GM18507 (cell line): ENCODE results near the gene KRT71.

Experiments used
- DNase-seq: peaks from one replicate; pipeline ENCODE4 v3.0.0; 2011; ENCODE audit warnings: low read depth; ENCODE audit not compliant: insufficient read length; ENCODE audit errors: extremely low spot score
- FAIRE-seq: peaks from 2 replicates; lab custom pipeline; 2011; peaks lifted over from hg19 to GRCh38; lab: Jason Lieb, UNC

KRT71 gene

DNA sequence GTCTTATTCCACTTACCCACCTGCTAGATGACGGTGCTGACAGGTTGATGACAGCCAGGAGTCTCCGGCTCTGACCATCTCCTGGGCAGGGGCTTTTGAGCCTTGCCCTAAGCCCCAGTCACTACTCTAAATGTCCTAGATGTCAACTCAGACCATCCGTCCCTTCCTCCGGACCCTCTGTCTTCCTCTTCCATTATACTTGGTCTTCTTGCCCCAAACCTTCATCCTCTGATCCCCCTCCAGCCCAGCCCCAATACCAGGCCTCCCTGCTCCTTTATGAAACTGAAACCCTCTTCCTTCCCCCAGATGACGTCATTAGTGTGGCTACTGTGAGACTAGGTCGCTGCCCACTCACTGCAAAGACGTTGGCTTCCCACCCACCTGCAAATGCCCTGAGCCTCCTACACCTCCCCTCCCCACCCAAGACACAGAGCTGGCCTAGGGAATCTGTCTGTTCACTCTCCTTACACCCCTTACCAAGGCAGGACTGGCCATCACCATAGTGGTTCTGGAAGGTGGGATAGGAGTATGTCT is 10.1 kb downstream of the KRT71 start:
- DNase-seq (no peak), FAIRE-seq (no peak)

DNA sequence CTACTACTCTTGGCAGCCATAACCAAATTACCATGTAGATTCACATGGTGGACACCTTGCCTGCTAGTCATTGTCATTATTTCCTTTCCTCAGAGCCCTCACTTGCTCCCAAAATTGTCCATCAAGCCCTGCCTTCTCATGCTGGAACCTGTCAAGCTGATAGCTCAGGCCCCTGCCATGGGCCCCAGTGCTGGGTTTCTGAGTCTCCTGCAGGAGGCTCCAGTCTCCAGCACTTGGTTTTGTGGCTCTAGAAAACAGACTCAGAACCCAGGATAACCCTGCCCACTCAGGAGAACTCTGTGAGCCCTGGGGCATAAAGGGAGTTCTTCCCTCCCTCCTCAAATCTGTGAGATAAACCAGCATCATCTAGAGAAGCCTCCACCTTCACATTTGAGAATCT is 10.8 kb downstream of the KRT71 start:
- DNase-seq (no peak), FAIRE-seq (no peak)

DNA sequence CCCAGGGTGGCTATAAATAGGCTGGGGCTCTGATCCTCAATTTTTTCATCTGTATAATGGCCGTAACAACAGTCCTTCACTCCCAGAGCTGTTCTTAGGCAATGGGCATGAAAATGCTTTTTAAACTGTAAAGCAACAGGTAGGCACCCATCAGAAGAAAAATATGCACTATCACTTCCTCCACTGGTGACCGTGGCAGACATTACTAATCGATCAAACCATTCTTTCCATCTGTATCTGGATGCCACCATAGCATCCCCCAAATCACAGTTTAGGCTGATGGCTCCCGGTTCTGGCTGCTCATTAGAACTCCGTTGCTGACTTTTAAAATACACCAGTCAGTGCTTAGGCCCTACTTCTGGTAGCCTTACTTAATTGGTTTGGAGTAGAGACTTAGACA is 11.2 kb downstream of the KRT71 start:
- FAIRE-seq = no peak

DNA sequence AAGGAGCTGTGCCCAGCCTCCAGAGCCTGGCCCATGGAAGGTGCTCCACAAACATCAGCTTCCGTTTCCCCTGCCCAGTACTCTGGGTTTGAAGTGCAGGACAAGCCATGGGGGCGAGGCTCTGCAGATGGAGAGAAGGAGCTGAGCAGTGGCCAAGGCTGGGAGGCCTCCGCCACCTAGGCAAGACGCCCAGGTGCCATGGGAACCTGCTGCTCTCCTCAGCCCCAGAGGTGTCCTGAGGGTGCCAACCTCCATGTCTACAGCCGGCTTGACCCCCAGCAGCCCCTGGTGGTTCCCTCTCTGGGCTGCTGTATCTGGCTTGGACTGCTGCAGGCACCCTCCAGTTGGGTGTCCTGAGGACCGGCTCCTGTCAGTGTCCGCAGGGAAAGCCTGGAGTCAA is 12.4 kb downstream of the KRT71 start:
- no peak for FAIRE-seq
- no peak for DNase-seq

More for the DNA sequence above, 11.2 kb downstream of the KRT71 start:
- no peak for DNase-seq

DNA sequence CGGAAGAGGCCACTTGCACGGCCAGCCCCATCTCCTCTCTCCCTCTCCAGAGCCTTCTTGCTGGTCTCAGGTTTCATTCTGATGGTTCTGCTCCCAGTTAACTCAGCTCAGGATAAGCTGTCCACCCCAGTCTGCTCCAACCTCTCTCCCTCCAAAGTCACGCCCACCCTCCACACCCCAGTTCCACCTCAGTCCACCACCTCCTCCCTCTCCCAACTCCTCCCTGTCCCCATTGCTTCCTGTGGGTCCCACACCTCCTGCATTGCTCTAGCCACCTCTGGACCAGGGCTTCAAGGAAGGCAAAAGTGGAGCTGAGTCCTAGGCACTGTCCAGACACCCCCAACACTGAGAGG is 13.1 kb downstream of the KRT71 start:
- FAIRE-seq (no peak), DNase-seq (no peak)

DNA sequence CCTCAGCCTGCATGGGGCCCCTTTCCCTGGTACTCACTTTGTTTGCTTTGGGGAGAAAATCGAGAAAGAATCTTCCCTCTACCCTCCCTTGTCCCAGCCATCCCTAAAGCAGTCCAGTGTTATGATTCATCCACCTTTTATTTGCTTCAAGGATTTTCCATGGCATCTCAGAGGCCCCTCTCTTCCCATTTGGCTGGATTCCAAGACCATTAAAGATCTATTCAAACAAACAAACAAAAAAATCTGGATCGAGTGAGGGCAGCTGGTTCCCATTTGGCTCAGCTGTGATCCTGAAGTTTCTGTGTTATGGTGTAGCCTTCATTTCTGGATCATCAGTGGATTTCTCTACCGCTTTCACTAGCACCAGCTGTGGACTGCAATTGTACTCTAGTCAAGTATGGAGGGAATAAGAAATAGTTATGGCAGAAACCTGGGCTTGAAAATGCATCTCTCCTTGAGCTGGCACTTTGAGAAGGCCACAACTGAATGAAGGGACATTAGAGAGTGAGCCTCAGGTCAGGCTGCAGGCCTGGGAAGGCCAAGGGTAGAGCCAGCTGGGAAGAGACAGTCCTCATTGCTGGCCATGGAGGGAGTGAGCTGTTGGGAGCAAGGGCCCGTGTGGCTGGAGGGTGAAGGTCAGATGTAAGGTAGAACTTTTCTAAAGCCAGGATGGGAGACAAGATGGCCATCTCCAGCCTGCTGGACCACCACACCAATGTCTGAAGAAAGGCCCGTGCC is 13.7 kb downstream of the KRT71 start:
- FAIRE-seq = no peak
- DNase-seq = no peak

DNA sequence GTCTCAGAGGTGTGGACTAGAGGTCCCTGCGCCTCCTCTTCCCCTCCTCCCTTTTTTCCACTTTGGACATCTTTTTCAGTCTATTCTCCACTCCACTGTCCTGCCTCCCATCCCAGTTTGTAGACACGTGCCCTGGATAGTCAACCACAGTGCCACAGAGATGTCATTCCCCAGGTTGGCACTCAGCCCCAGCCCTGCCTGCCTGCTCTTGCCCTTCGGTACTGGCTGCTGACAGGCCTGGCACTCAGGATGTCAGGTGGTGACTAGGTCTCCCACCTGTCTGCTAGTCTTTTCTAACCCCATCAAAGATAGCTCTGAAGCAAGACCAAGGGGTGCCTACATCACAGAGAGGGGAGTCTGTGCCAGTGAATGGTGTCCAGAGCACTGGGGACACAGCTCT is 15.8 kb downstream of the KRT71 start:
- no peak for FAIRE-seq
- no peak for DNase-seq

DNA sequence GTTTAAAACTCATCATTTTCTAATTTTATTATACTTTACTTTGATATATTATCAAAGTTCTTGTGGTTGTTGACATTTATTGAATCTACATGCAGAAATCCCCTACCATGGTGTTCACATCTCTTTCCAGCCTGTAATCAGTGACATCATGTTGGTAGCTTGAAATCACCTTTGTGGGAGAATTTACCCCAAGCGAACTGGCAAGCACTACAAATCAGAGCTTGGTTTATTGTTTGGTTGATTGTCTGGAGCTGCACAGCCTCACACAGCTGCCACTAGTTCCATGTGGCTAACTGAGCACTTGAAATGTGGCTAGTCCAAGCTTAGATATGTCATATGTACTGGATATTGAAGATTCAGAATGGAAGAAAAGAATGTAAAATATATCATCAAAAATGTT is 17.4 kb downstream of the KRT71 start:
- no peak for DNase-seq
- FAIRE-seq = no peak

DNA sequence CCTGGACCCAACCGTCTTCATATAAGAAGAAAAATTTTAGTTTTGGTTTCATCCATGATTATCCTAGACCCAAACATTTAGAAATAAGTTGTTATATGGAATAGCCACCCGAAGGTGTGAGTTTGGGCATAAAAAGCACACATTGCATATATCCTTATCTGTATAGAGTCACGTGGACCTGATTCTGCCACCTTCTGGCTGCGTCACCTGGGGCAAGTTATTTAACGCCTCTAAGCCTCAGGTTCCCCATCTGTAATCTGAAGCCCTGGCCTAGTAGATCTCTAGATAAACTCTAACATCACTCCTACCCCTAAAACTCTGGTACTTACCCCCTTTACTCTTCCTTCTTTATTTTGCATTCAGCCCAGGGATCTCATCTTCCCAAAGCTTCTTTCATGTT is 18.5 kb downstream of the KRT71 start:
- FAIRE-seq (no peak), DNase-seq (no peak)

DNA sequence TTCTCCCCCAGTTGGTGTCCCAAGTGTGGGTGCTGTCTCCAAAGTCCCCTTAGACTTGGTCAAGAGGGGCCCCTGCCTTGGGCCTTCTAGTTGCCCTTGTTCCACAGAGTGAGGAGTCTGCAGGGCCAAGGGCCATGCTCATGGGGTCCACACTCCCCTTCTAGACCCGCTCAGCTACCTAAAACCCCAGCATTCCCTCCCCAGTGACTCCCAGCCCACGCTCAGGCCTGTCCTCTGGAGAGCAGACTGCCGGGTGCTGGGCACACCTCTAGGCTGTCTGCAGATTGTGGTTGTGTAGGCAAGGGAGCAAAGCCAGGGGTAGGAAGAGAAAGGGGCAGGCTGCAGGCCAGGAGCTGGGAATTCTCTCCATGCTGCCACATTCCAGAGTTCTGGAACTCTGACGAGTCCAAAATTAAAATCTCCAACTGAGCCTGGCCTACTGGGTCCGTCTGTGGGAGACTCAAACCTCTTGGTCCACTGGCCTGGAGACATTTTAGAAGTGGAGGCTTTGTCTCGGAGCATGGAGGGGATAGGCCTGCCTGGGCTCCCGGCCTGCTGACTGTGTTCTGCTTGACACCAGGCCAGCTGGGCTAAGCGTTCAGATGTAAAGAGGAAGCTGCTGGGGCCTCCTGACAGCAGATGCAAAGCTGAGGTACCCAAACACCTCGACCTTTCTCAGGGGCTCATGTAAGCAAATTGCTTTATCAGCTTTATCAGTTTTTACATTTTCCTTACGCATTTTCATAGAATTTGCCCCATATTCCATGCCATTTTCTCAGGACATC is 19.1 kb downstream of the KRT71 start:
- DNase-seq = no peak
- no peak for FAIRE-seq

DNA sequence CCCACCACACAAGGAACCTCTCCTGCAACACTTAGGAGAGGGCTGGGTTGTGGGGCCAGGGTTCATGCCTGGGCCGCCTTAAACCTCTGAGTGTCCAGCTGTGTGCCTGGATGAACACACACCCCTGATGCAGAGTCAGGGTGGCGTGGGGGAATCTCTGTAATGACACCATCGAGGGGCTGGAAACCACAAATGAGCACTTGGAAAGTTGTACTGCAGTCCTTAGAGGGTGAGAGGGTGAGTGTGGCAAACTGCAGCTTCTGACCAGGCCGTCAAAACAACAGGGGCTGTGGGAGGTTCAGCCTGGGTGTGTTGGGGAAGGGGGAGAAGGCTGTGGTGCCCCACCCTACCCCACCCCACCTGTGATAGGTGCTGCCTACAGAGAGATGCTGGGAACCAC is 20.3 kb downstream of the KRT71 start:
- DNase-seq (no peak), FAIRE-seq (no peak)

DNA sequence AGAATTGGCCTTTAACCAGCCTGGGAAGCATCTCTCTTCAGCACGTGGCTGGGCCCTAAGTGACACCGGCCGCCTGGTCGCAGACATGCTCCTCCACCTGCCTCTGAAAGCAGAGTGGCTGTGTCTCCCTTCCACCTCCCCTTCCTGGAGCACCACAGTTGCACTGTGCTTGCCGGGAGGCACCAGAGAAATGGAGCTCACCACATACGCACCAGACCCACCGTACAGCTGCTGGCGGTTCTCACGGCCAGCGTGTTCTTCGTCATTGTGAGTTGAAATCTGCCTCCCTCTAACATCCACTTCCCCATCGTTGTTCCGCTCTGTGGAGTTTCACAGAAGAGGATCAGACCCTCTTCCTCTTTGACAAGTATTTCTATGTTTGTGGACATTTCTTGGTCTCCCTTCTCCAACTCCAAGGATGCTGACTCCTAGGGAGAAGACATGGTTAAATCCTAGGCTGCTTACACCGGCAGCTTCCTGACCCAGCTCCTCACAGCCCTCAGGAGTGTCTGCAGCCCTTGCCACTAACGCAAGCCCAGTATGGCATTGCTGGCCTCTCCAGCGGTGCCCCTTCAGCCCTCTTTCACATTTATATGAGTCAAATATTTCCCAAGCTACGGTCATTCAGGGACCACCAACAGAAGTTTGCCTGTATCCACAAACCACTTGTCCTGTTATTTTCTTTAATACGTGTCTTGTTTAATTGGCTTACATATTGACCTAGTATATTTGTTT is 21.2 kb downstream of the KRT71 start:
- FAIRE-seq (no peak), DNase-seq (no peak)

DNA sequence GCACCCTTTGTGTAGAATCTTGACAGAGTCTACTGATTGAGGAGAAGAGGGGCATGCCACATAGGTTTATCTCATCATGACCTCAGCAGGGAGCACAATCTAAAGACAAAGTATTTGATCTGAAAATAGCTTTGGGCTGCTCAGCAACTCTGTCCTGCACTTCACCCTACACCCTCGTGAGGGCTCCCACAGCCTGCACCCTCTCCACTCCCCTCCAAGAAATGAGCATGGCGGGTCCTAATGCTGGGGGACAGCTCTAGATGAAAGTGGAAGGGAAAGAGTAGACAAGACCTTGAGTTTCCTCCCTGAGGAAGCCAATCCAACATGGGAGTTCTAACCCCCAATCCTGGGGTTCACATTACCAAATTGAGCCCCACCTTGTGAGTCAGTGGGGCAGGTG is 22.0 kb downstream of the KRT71 start:
- no peak for DNase-seq

DNA sequence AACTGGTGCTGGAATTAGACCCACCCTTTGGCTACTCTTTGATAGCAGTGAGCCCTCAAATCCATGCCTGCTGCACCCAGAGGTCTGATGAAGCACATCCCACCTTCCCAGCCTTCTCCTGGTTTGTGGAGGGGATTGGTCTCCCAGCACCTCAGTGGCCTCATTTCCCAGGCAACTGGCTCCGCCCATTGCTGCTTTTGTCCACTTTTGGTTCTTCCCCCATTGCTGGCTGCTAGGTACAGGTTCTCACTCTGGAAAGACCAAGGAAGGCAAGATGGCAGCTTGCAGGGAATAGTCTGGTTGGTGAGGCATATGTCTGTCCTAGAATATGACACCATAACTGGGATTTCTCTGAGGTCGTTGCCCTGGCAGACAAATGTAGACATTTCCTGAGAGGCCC is 22.6 kb downstream of the KRT71 start:
- DNase-seq = no peak
- FAIRE-seq = no peak

More for the DNA sequence above, 22.0 kb downstream of the KRT71 start:
- FAIRE-seq = no peak

DNA sequence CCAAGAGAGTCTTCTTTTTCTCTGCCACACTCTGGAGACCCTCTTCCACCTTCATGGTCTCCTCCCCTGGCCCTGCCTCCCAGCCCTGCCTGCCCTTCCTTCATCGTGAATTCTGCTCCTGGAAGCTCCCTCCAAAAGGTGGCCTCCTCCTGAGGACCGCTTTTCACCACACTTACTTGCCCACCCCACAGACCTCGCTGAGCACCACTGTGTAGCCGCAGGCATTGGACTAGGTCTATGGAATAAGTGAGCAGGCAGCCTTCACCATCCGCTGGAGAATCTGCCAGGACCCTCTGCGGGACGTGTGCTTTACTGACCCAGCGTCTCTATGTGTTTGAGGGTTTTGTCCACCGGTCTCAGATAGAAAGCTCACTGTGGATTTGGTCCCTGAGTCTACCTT is 23.1 kb downstream of the KRT71 start:
- DNase-seq (no peak), FAIRE-seq (no peak)

DNA sequence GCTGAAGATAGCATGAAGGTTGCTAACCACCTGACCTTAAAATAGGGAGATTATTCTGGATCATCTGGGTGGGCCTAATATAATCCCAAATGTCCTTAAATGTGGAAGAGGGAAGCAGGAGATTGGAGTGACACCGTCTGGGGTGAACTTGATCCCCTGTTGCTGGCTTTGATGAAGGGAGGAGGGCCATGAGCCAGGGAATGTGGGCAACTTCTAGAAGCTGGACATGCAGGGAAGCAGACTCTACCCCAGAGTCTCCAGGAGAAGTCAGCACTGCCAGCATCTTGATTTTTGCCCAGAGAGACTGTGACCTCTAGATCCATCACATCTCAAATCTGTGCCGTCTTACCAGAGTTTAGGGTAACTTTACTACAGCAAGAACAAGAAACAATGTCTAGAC is 23.5 kb downstream of the KRT71 start:
- FAIRE-seq (no peak), DNase-seq (no peak)

DNA sequence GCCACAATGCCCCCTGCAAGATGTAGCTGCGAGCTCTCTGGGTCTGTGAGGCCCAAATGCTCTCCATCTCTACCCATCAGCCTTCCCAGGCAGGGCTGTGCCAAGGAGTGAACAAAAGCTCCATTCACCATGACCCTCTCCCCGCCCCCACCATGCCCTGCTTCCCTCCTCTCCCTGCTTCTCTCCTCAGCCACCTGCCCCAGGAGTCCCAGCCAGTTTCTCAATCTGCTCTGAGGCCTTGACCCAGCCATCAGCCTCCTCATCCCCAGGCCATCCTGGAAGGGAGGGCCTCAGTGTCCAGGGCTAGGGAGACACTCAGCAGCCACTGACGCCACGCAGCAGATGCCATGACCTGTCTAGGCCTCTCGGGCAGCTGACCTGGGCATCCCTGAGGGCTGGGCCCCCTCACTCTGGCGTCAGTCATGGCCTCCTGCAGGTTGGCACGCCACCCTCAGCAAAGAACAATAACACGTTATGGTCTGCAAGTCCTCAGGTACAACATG is 24.3 kb downstream of the KRT71 start:
- DNase-seq (no peak), FAIRE-seq (no peak)

DNA sequence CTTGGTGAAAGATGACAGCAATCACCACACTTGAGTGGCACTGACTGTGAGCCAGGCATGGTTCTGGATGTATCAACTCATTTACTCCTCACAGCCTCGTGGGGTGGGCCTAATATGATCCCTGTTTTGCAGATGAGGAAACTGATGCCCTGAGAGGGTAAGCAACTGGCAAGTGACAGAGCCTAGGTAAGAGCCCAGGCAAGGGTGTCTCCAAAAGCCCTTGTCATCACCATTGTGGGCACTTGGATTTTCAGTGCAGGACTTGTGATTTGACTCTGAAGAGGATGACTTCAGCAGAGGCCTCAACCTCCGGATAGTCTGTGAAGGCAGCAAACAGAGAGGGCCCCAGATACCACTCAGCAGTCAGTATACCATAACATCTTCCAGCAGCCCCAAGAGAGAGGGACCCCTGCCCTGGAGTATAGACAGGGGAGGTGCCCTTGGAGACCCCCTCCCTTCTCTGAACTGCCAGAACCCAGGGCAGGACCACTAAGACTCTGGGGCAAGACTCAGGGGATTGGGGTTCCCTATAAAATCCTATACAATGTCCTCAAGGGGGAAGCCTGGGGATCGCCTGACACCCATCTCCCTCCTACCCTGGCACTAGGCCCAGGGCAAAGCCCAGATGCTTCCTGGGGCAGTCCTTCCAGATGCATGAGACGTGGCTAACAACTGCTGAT is 25.7 kb downstream of the KRT71 start:
- FAIRE-seq (no peak), DNase-seq (no peak)

DNA sequence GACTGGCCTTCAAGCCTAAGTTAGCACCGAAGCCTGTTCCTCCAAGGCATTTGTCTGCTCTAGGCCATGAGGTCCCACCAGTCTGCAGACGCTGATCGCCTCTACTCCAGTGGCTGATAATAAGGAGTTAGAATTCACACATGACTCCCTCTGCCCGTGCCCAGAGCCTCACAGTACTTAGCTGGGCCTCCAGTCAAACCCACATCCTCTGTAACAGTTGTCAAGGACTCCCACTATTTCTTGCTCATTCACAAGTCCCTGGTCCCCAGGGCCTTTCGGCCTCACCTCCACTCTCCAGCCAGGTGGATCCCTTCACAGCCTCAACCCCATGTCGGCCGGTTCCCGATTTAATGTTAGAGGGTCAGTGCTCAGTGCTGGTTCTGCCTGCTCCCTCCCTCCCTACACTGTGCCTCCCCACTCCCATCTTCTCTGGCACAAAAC is 26.4 kb downstream of the KRT71 start:
- no peak for FAIRE-seq
- no peak for DNase-seq
